H1 (cell line): ENCODE results near the gene MT4. TPM values are rescaled to one million over a fixed set of nuclear protein-coding genes. Genes with fewer than 3 reads are reported as not detected.

Experiments used
- CTCF ChIA-PET: fragments of 300-600 bp; sonication (Branson Sonifier 250); formaldehyde crosslinking; loops from one replicate; lab custom pipeline; 2021; ENCODE audit not compliant: partially characterized antibody; lab: Charles Lee
- POLR2A ChIA-PET: fragments of 300-600 bp; sonication (Branson Sonifier 250); formaldehyde crosslinking; loops from one replicate; lab custom pipeline; 2021; ENCODE audit warnings: inconsistent platforms; ENCODE audit not compliant: partially characterized antibody; lab: Charles Lee
- DNase-seq, 2 experiments: peaks; one replicate each; pipeline versions ENCODE4 v3.0.0 to v3.0.0-alpha.2; 2010 to 2022; ENCODE audit warnings: low spot score in 2 of 2, low read depth in 1 of 2, mixed read lengths in 1 of 2
- FAIRE-seq: peaks from 2 replicates; lab custom pipeline; 2011; peaks lifted over from hg19 to GRCh38; lab: Jason Lieb, UNC
- H2AFZ ChIP-seq: 2 replicates; pipeline ENCODE4 v1.8.1; 2012; ENCODE audit warnings: low read length, inconsistent platforms
- H2AK5ac ChIP-seq: 2 replicates; pipeline ENCODE4 v1.6.1; 2013; ENCODE audit warnings: low read depth, low read length
- H2BK120ac ChIP-seq: replicated peaks from 2 replicates; pipeline ENCODE3; 2013; ENCODE audit warnings: low read depth, low read length, inconsistent platforms
- H2BK12ac ChIP-seq: 2 replicates; pipeline ENCODE4 v1.6.1; 2013; ENCODE audit warnings: low read depth, low read length
- H2BK15ac ChIP-seq: 2 replicates; pipeline ENCODE4 v1.6.1; 2013; ENCODE audit warnings: low read length
- H2BK20ac ChIP-seq: 2 replicates; pipeline ENCODE4 v1.6.1; 2013; ENCODE audit warnings: low read length
- H2BK5ac ChIP-seq: 2 replicates; pipeline ENCODE4 v1.6.1; 2013; ENCODE audit warnings: low read depth, low read length
- H3K14ac ChIP-seq: 2 replicates; pipeline ENCODE4 v1.6.1; 2013; ENCODE audit warnings: inconsistent platforms; ENCODE audit not compliant: insufficient read length
- H3K18ac ChIP-seq: 2 replicates; pipeline ENCODE4 v1.6.1; 2013; ENCODE audit warnings: low read length; ENCODE audit errors: extremely low read depth
- H3K23ac ChIP-seq: 2 replicates; pipeline ENCODE4 v1.6.1; 2013; ENCODE audit warnings: inconsistent platforms; ENCODE audit not compliant: insufficient read length
- H3K23me2 ChIP-seq: 2 replicates; pipeline ENCODE4 v1.6.1; 2013; ENCODE audit warnings: low read depth, low read length
- H3K27ac ChIP-seq: 2 replicates; pipeline ENCODE4 v1.6.1; 2011; ENCODE audit warnings: low read depth, low read length, inconsistent platforms
- H3K27me3 ChIP-seq, 4 experiments: replicated peaks in 1 of 4; 1 replicate in 1 of 4; 2 replicates in 3 of 4; pipeline versions ENCODE4 v1.6.1 to v1.8.1; 2011 to 2013; ENCODE audit warnings: low read length in 3 of 4, mild to moderate bottlenecking in 3 of 4, inconsistent platforms in 2 of 4, mixed read lengths in 2 of 4, moderate library complexity in 1 of 4; ENCODE audit not compliant: control insufficient read depth in 3 of 4, insufficient read depth in 3 of 4; ENCODE audit errors: extremely low read depth in 1 of 4
- H3K36me3 ChIP-seq, 4 experiments: 2 replicates each; pipeline versions ENCODE4 v1.6.1 to v1.8.1; 2011 to 2013; ENCODE audit warnings: mild to moderate bottlenecking in 4 of 4, low read length in 3 of 4, moderate library complexity in 2 of 4, control low read depth in 1 of 4, inconsistent platforms in 1 of 4; ENCODE audit not compliant: insufficient read depth in 4 of 4, control insufficient read depth in 2 of 4
- H3K4ac ChIP-seq: replicated peaks from 2 replicates; pipeline ENCODE3; 2013; ENCODE audit warnings: low read length, low read depth, mixed read lengths, inconsistent platforms; ENCODE audit not compliant: insufficient read length
- H3K4me1 ChIP-seq, 4 experiments: replicated peaks in 1 of 4; 1 replicate in 1 of 4; 2 replicates in 3 of 4; pipeline versions ENCODE4 v1.6.1 to v1.8.1; 2011 to 2013; ENCODE audit warnings: low read length in 3 of 4, inconsistent platforms in 2 of 4, mixed read lengths in 1 of 4; ENCODE audit not compliant: insufficient read depth in 4 of 4, control insufficient read depth in 3 of 4
- H3K4me2 ChIP-seq, 2 experiments: 2 replicates each; pipeline versions ENCODE4 v1.6.1 to v1.8.1; 2011 to 2013; ENCODE audit warnings: low read depth in 2 of 2, low read length in 2 of 2, control low read depth in 1 of 2, inconsistent platforms in 1 of 2, mild to moderate bottlenecking in 1 of 2; ENCODE audit not compliant: insufficient read depth in 1 of 2
- H3K4me3 ChIP-seq, 4 experiments: fragments of 200-600, 300-600 bp in 1 of 4; sonication (generic), shearing (Covaris generic), sonication (Bioruptor Twin) in 1 of 4; 2 replicates each; pipeline versions ENCODE4 v1.5.1 to v1.8.1; 2011 to 2016; ENCODE audit warnings: low read length in 4 of 4, low read depth in 3 of 4, control low read depth in 2 of 4, inconsistent platforms in 2 of 4, mild to moderate bottlenecking in 2 of 4, mixed read lengths in 1 of 4, moderate library complexity in 1 of 4; ENCODE audit not compliant: insufficient read depth in 2 of 4; ENCODE audit errors: extremely low read depth in 1 of 4
- H3K56ac ChIP-seq: replicated peaks from 2 replicates; pipeline ENCODE3; 2013; ENCODE audit warnings: low read depth, mild to moderate bottlenecking, mixed read lengths, low read length, inconsistent platforms; ENCODE audit not compliant: insufficient read length
- H3K79me1 ChIP-seq: 2 replicates; pipeline ENCODE4 v1.6.1; 2013; ENCODE audit warnings: low read depth, low read length, control low read depth
- H3K79me2 ChIP-seq, 2 experiments: 2 replicates each; pipeline versions ENCODE4 v1.6.1 to v1.8.1; 2012 to 2013; ENCODE audit warnings: low read length in 2 of 2, mild to moderate bottlenecking in 2 of 2, inconsistent platforms in 1 of 2; ENCODE audit not compliant: insufficient read depth in 2 of 2, control insufficient read depth in 1 of 2
- H3K9ac ChIP-seq, 4 experiments: replicated peaks in 1 of 4; 1 replicate in 1 of 4; 2 replicates in 3 of 4; pipeline versions ENCODE4 v1.6.1 to v1.8.1; 2011 to 2013; ENCODE audit warnings: low read depth in 3 of 4, low read length in 3 of 4, control low read depth in 2 of 4, mild to moderate bottlenecking in 2 of 4, moderate library complexity in 2 of 4, inconsistent platforms in 1 of 4; ENCODE audit errors: extremely low read depth in 1 of 4
- H3K9me3 ChIP-seq, 2 experiments: 2 replicates each; pipeline versions ENCODE4 v1.6.1 to v1.8.1; 2012 to 2013; ENCODE audit warnings: mild to moderate bottlenecking in 2 of 2, moderate library complexity in 2 of 2, control low read depth in 1 of 2, inconsistent platforms in 1 of 2, low read depth in 1 of 2, low read length in 1 of 2, mixed read lengths in 1 of 2; ENCODE audit not compliant: insufficient read depth in 2 of 2
- H4K20me1 ChIP-seq, 2 experiments: replicated peaks in 1 of 2; 2 replicates each; pipeline versions ENCODE3 to v1.8.1; 2011 to 2013; ENCODE audit warnings: inconsistent platforms in 2 of 2, low read length in 2 of 2, mild to moderate bottlenecking in 1 of 2; ENCODE audit not compliant: insufficient read depth in 2 of 2, control insufficient read depth in 1 of 2
- H4K5ac ChIP-seq: 2 replicates; pipeline ENCODE4 v1.6.1; 2013; ENCODE audit warnings: low read length, low read depth, mixed read lengths, inconsistent platforms; ENCODE audit not compliant: insufficient read length
- H4K8ac ChIP-seq: 2 replicates; pipeline ENCODE4 v1.8.0; 2013; ENCODE audit warnings: mild to moderate bottlenecking, moderate library complexity, low read length, inconsistent platforms; ENCODE audit not compliant: insufficient read depth; ENCODE audit errors: extremely low read depth
- H4K91ac ChIP-seq: replicated peaks from 2 replicates; pipeline ENCODE3; 2013; ENCODE audit warnings: low read length, mixed read lengths, inconsistent platforms; ENCODE audit not compliant: insufficient read length
- BACH1 ChIP-seq: IDR thresholded peaks from 2 replicates; pipeline ENCODE4 v1.6.1; 2012; ENCODE audit warnings: low read length, improper control_type of control experiment
- KDM1A ChIP-seq: fragments of 200-600, 300-600 bp; sonication (generic); IDR thresholded peaks from 2 replicates; pipeline ENCODE4 v1.7.1; 2016; ENCODE audit warnings: mild to moderate bottlenecking, low read length, borderline replicate concordance
- KDM4A ChIP-seq: IDR thresholded peaks from one replicate; pipeline ENCODE4 v1.7.1; 2012; ENCODE audit warnings: low read depth, mild to moderate bottlenecking, moderate library complexity, low read length, inconsistent platforms; ENCODE audit not compliant: severe bottlenecking
- MAFK ChIP-seq: IDR thresholded peaks from 2 replicates; pipeline ENCODE4 v1.6.1; 2012; ENCODE audit warnings: low read depth, mild to moderate bottlenecking, improper control_type of control experiment, low read length
- RBBP5 ChIP-seq: IDR thresholded peaks from 2 replicates; pipeline ENCODE4 v1.7.1; 2012; ENCODE audit warnings: low read depth, mild to moderate bottlenecking, inconsistent platforms, low read length, moderate library complexity, borderline replicate concordance
- SUZ12 ChIP-seq: fragments of 200-600 bp; sonication (generic); IDR thresholded peaks from 2 replicates; pipeline ENCODE4 v1.6.1; 2012; ENCODE audit warnings: mild to moderate bottlenecking, inconsistent platforms, low read length, moderate library complexity, mixed read lengths
- TAF7 ChIP-seq: optimal IDR thresholded peaks from 2 replicates; pipeline ENCODE3; 2011; ENCODE audit warnings: low read depth, mild to moderate bottlenecking, inconsistent platforms, low read length, moderate library complexity, borderline replicate concordance
- TBP ChIP-seq: IDR thresholded peaks from 2 replicates; pipeline ENCODE4 v1.6.1; 2011; ENCODE audit warnings: low read depth, low read length, improper control_type of control experiment
- TEAD4 ChIP-seq: IDR thresholded peaks from 2 replicates; pipeline ENCODE4 v1.6.1; 2012; ENCODE audit warnings: low read depth, low read length, inconsistent platforms, mixed read lengths
- WGBS, 2 experiments: shearing (Covaris generic) in 1 of 2; methylation state at CpG; one replicate each; pipeline versions ENCODE4 v1.1.6 to v1.1.7; 2013 to 2015; ENCODE audit warnings: low lambda C conversion rate in 2 of 2, mixed read lengths in 2 of 2, inconsistent platforms in 1 of 2, low coverage in 1 of 2, missing lambda C conversion rate in 1 of 2; ENCODE audit not compliant: insufficient replicate concordance in 2 of 2, insufficient coverage in 1 of 2, insufficient read length in 1 of 2; ENCODE audit errors: extremely low coverage in 1 of 2, missing lambda C conversion rate in 1 of 2; 5-methylcytosine and 5-hydroxymethylcytosine counted together
- polyA plus RNA-seq, 7 experiments: library from polyadenylated mRNA; depleted of rRNA in 3 of 7; stranded (reverse) in 5 of 7; unstranded in 2 of 7; fragments of >200 nt in 5 of 7; fragments of 200-250 nt in 2 of 7; gene quantifications; 1 replicate in 5 of 7; 2 replicates in 1 of 7; 4 replicates in 1 of 7; pipeline versions ENCODE4 v1.2.1 to v1.2.3, GENCODE V29; 2011 to 2013; ENCODE audit warnings: missing spikeins in 2 of 7, mixed read lengths in 2 of 7
- total RNA-seq: library from RNA; stranded (reverse); fragmentation: NEBNext Ultra II Directional; extraction: Animal tissue kit (Norgen Biotek cat#: 25700); gene quantifications from 2 replicates; pipeline ENCODE4 v1.2.1, GENCODE V29; 2021

The MT4 gene
- total and polyA plus RNA-seq, 2 of the 8 experiments (the other 6 are each of a cell fraction or from before 2014, with no cell fraction given): not detected

- Histone ChIP-seq H3K9ac (no peak within 1 kb of the TSS; a peak in 1 of 7 replicates), H3K27ac (no peak within 1 kb of the TSS)
- TF ChIP-seq TEAD4: 0 out of 2 replicates have a peak, but pooled peaks have one; percentile 7
- TF ChIP-seq BACH1: 0 out of 2 replicates have a peak, but pooled peaks have one; percentile 3
- no peak for TF ChIP-seq TAF7
- peak; percentile 30; the same call in 1 of the 2 replicates for TF ChIP-seq TBP
- no peak for TF ChIP-seq MAFK
- peak; percentile 4; the same call in 1 of the 2 replicates for TF ChIP-seq SUZ12
- peak; percentile 86; the same call in 1 of the 2 replicates for TF ChIP-seq KDM1A
- peak; percentile 66 for TF ChIP-seq KDM4A
- TF ChIP-seq RBBP5: no peak
These were observed 43.4 kb downstream of the MT4 start, which contains the start of gene MT2A for GRCh38 chr16:56608043-56608875. MT2A (plus strand) TSS chr16:56608584; CDS start chr16:56608656, 72 bp downstream.

More at GRCh38 chr16:56608043-56608875, 43.4 kb downstream of the MT4 start, which contains the start of gene MT2A:
- Histone ChIP-seq H2BK15ac (peak within 1 kb of the TSS; percentile 93; the same call in 1 of the 2 replicates), H3K56ac (no peak within 1 kb of the TSS), H3K4me3 (peak within 1 kb of the TSS; percentile 35 to 62 (median 47)), H2BK12ac (peak within 1 kb of the TSS; percentile 95), H4K20me1 (peaks cover 0 to 2% of the 10 kb centered on the region in 2 experiments), H3K18ac (0 out of 2 replicates have a peak within 1 kb of the TSS, but pooled peaks have one; percentile 66), H3K23me2 (peaks cover 11% of the 10 kb centered on the region; the same call in 1 of the 2 replicates), H3K9me3 (no peaks in the 10 kb centered on the region), H3K79me2 (no peaks in the 10 kb centered on the region), H3K79me1 (no peaks in the 10 kb centered on the region), H4K8ac (peak within 1 kb of the TSS; percentile 28; the same call in 1 of the 2 replicates), H2BK120ac (no peak within 1 kb of the TSS), H3K23ac (no peak within 1 kb of the TSS), H3K27me3 (peaks cover 27 to 64% (median 52%) of the 10 kb centered on the region in 4 experiments), H2AK5ac (peak within 1 kb of the TSS; percentile 97), H2AFZ (peak within 1 kb of the TSS; percentile 43; the same call in 1 of the 2 replicates), H2BK20ac (peak within 1 kb of the TSS; percentile 66; the same call in 1 of the 2 replicates), H3K14ac (no peak within 1 kb of the TSS), H4K5ac (no peak within 1 kb of the TSS), H3K4ac (no peak within 1 kb of the TSS), H3K4me1 (peaks cover 7 to 21% (median 10%) of the 10 kb centered on the region in 4 experiments), H3K4me2 (peak within 1 kb of the TSS; percentile 70 to 77), H4K91ac (no peak within 1 kb of the TSS), H3K36me3 (no peaks in the 10 kb centered on the region), H2BK5ac (no peak within 1 kb of the TSS)
- peak in 1 of 2 experiments; percentile 74 for DNase-seq
- ChIA-PET POLR2A (interaction anchor here (0.6 to 8.0 kb wide), 12 partner anchors 9 to 93 kb away, joined by 3 to 66 read pairs (median 3); partner anchors contain the start of genes BBS2, MT1E and MT1H), CTCF (interaction anchor here (1.3 to 9.2 kb wide), 4 partner anchors 9 to 94 kb away, joined by 4 to 85 read pairs (median 4); no protein-coding TSS in a partner anchor)
- 11% methylated on average over 34 of the region's 62 CpGs; no CpG with 5 or more reads in 1 of the 2 experiments for WGBS, 2 experiments
- FAIRE-seq: no peak
